Ishikawa (cell line): Measurements from ENCODE around the gene TGFBR3L.
A peak's percentile ranks its signal among the peaks of the same experiment; 100 is the strongest.

Experiments used
- CEBPB ChIP-seq: IDR thresholded peaks from 2 replicates; pipeline ENCODE4 v1.6.1; 2012
- CREB1 ChIP-seq: IDR thresholded peaks from 2 replicates; pipeline ENCODE4 v1.6.1; 2012; ENCODE audit warnings: low read depth
- EGR1 ChIP-seq: IDR thresholded peaks from 2 replicates; pipeline ENCODE4 v1.6.1; 2012
- EP300 ChIP-seq: IDR thresholded peaks from 2 replicates; pipeline ENCODE4 v1.6.1; 2012; ENCODE audit warnings: borderline replicate concordance
- FOXM1 ChIP-seq: IDR thresholded peaks from 2 replicates; pipeline ENCODE4 v1.6.1; 2012; ENCODE audit warnings: low read depth, borderline replicate concordance
- NFIC ChIP-seq: IDR thresholded peaks from 2 replicates; pipeline ENCODE4 v1.6.1; 2012
- RAD21 ChIP-seq: IDR thresholded peaks from 2 replicates; pipeline ENCODE4 v1.6.1; 2012; ENCODE audit warnings: low read depth
- TAF1 ChIP-seq: IDR thresholded peaks from 2 replicates; pipeline ENCODE4 v1.6.1; 2012; ENCODE audit warnings: low read depth, mild to moderate bottlenecking
- TCF12 ChIP-seq: IDR thresholded peaks from 2 replicates; pipeline ENCODE4 v1.6.1; 2012; ENCODE audit warnings: low read depth
- TEAD4 ChIP-seq: IDR thresholded peaks from 2 replicates; pipeline ENCODE4 v1.6.1; 2012
- YY1 ChIP-seq: IDR thresholded peaks from 2 replicates; pipeline ENCODE4 v1.6.1; 2012; ENCODE audit warnings: low read depth
- ZBTB7A ChIP-seq: IDR thresholded peaks from 2 replicates; pipeline ENCODE4 v1.6.1; 2012; ENCODE audit warnings: low read depth
- TF ChIP-seq, protein P1 (sequence below): IDR thresholded peaks from 2 replicates; pipeline ENCODE4 v1.6.1; 2012
- TF ChIP-seq, protein P2 (sequence below): IDR thresholded peaks from 2 replicates; pipeline ENCODE4 v1.6.1; 2012
- TF ChIP-seq, protein P3 (sequence below): IDR thresholded peaks from 2 replicates; pipeline ENCODE4 v1.6.1; 2012; ENCODE audit warnings: low read depth, mild to moderate bottlenecking

TGFBR3L gene

DNA sequence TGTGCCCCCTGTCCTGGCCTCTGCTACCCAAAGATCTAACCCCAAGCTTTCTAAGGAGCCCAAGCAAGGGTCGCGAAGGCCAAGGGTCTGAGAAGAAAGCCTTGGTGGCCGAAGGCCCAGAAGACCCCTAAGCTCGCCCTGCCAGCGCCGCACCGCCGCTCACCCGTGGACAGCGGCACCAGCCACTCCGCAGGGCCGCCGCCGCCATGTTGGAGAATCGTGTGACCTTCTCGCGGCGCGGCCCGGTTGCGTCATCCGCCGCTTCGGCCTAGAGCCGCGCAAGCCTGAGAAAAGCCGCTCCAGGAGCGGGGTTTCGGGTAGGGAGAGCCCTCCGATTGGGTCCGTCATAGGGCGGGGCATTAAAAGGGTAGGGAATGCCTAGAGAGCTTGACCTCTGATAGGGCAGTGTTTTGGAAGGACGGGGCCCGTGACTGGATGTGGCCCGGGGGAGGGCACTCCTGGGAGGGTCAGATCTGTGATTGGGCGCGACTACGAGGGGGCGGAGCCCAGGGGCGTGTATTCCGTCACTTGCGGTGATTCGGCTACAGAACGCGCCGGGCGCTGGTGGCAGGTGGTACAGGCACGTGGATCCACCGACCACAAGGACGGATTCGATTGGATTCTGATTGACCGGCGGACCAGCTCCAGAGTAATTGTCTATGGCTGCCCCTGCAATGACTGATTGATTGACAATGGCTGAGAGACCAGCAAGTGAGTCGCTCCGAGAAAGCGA is 29.0 kb downstream of the TGFBR3L start, which contains the start of gene TIMM44:
Gene TIMM44 (minus strand): TSS at position 223 of the 733 bp plus-strand sequence. CDS start 15 bp downstream, at position 208.
- TF ChIP-seq TAF1 (peak; percentile 99), CREB1 (peak; percentile 85), FOXM1 (no peak), EGR1 (no peak), EP300 (no peak), ZBTB7A (peak; percentile 80; the same call in 1 of the 2 replicates), YY1 (peak; percentile 97), TCF12 (peak; percentile 67; the same call in 1 of the 2 replicates), TEAD4 (no peak; the same call in none of the 2 replicates), NFIC (peak; percentile 16), CEBPB (peak; percentile 95), RAD21 (no peak)
- TF ChIP-seq, protein P1, sequence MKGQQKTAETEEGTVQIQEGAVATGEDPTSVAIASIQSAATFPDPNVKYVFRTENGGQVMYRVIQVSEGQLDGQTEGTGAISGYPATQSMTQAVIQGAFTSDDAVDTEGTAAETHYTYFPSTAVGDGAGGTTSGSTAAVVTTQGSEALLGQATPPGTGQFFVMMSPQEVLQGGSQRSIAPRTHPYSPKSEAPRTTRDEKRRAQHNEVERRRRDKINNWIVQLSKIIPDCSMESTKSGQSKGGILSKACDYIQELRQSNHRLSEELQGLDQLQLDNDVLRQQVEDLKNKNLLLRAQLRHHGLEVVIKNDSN, result peak; percentile 79
- TF ChIP-seq, protein P2, sequence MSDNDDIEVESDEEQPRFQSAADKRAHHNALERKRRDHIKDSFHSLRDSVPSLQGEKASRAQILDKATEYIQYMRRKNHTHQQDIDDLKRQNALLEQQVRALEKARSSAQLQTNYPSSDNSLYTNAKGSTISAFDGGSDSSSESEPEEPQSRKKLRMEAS, result peak; percentile 97
- TF ChIP-seq, protein P3, sequence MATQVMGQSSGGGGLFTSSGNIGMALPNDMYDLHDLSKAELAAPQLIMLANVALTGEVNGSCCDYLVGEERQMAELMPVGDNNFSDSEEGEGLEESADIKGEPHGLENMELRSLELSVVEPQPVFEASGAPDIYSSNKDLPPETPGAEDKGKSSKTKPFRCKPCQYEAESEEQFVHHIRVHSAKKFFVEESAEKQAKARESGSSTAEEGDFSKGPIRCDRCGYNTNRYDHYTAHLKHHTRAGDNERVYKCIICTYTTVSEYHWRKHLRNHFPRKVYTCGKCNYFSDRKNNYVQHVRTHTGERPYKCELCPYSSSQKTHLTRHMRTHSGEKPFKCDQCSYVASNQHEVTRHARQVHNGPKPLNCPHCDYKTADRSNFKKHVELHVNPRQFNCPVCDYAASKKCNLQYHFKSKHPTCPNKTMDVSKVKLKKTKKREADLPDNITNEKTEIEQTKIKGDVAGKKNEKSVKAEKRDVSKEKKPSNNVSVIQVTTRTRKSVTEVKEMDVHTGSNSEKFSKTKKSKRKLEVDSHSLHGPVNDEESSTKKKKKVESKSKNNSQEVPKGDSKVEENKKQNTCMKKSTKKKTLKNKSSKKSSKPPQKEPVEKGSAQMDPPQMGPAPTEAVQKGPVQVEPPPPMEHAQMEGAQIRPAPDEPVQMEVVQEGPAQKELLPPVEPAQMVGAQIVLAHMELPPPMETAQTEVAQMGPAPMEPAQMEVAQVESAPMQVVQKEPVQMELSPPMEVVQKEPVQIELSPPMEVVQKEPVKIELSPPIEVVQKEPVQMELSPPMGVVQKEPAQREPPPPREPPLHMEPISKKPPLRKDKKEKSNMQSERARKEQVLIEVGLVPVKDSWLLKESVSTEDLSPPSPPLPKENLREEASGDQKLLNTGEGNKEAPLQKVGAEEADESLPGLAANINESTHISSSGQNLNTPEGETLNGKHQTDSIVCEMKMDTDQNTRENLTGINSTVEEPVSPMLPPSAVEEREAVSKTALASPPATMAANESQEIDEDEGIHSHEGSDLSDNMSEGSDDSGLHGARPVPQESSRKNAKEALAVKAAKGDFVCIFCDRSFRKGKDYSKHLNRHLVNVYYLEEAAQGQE, result peak; percentile 44

DNA sequence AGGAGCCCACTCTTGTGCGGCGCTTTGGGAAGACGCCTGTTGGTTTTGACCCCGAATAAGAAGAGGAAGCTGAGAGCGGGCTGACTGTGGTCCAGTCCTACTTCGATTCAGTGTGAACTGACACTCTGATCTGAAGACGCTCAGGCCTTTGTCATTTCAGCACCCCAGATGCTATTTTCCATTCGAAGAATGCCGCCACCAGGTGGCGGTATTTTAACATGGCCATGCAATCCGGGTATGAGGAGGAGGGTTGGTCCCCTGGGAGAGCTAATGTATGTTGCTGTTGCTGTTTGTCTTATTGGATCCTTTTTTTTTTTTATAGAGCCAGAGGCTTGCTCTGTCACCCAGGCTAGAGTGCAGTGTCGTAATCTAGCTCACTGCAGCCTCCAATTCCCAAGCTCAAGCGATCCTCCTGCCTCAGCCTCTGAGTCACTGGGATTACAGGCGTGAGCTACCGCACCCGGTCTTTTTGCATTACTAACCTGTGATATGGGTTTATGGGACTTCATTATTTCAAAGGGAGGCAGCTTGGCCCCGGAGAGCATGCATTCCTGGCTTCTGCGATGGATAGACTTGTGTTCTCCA is 29.6 kb downstream of the TGFBR3L start:
- TF ChIP-seq TAF1, result no peak
- peak; percentile 79 for TF ChIP-seq RAD21
- TF ChIP-seq, protein P3, result peak; percentile 32; the same call in 1 of the 2 replicates
- no peak for TF ChIP-seq EGR1
- TF ChIP-seq TEAD4, result peak; percentile 56; the same call in 1 of the 2 replicates

DNA sequence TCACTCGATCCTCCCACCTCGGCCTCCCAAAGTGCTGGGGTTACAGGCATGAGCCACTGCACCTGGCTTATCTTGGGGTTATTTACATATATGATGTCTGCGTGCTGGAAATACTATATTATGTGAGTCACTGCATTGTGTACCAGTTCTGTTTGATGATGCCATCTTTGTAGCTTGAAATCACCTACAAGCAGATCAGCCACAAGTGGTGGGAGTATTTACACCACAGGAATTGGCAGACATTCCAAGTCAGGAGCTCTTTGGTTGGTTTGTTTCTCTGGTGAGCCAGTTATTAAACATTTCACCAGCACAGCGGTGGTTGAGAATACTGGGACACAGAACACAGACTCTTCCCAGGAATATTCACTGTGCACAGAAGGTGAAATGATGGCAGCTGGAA is 33.3 kb downstream of the TGFBR3L start:
- TF ChIP-seq, protein P3, result no peak
- TF ChIP-seq YY1 (no peak), EP300 (no peak), CREB1 (no peak), RAD21 (no peak), ZBTB7A (no peak), TAF1 (no peak)
- TF ChIP-seq, protein P1, result no peak

DNA sequence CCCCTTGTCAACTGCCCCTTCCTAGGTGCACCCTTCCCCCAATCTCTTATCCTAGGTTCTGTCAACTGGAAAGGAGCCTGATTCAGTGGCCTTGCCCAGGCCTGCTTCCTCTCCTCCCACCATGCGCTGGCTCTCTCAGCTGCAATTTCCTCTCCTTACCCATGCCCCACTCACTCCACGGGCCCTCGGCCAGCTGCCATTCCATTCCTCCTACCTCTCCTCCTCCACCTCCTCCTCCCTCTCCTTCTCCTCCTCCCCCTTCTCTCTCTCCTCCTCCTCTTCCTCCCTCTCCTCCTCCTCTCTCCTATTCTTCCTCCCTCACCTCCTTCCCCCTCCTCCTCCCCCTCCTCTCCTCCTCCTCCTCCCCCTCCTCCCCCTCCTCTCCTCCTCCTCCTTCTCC is 38.4 kb downstream of the TGFBR3L start:
- TF ChIP-seq FOXM1 (no peak), NFIC (no peak), ZBTB7A (no peak), TAF1 (no peak), EGR1 (no peak), TCF12 (no peak), EP300 (no peak)
- TF ChIP-seq, protein P2, result no peak
- TF ChIP-seq, protein P3, result no peak
